Hepatocyte (in vitro differentiated cells): ENCODE results near the gene PAQR9. TPM values are rescaled to one million over a fixed set of nuclear protein-coding genes. Genes with fewer than 3 reads are reported as not detected.

Experiments
- DNase-seq: peaks from one replicate; pipeline ENCODE4 v3.0.0-alpha.2; 2016; ENCODE audit warnings: low spot score
- H2AFZ ChIP-seq: fragments of 200-600 bp; sonication (generic); 2 replicates; pipeline ENCODE4 v1.6.0; 2016; ENCODE audit warnings: antibody characterized with exemption, mild to moderate bottlenecking
- H3K27ac ChIP-seq: fragments of 200-600 bp; sonication (generic); 2 replicates; pipeline ENCODE4 v1.5.1; 2016; ENCODE audit warnings: mild to moderate bottlenecking
- H3K27me3 ChIP-seq: fragments of 200-600 bp; sonication (generic); 2 replicates; pipeline ENCODE4 v1.6.1; 2016
- H3K36me3 ChIP-seq: fragments of 200-600 bp; sonication (generic); replicated peaks from 2 replicates; pipeline ENCODE4 v1.5.1; 2016; ENCODE audit warnings: low read depth; ENCODE audit not compliant: insufficient read depth
- H3K4me1 ChIP-seq: fragments of 200-600 bp; sonication (generic); 2 replicates; pipeline ENCODE4 v1.5.1; 2016; ENCODE audit warnings: mild to moderate bottlenecking, moderate library complexity; ENCODE audit not compliant: insufficient read depth
- H3K4me2 ChIP-seq: fragments of 200-600 bp; sonication (generic); 2 replicates; pipeline ENCODE4 v1.6.0; 2016
- H3K4me3 ChIP-seq: fragments of 200-600 bp; sonication (generic); 2 replicates; pipeline ENCODE4 v1.5.1; 2016; ENCODE audit warnings: mild to moderate bottlenecking
- H3K79me2 ChIP-seq: fragments of 200-600 bp; sonication (generic); 2 replicates; pipeline ENCODE4 v1.6.0; 2017; ENCODE audit warnings: mild to moderate bottlenecking
- H3K9me2 ChIP-seq: fragments of 200-600 bp; sonication (generic); replicated peaks from 2 replicates; pipeline ENCODE4 v1.6.0; 2017; ENCODE audit warnings: mild to moderate bottlenecking; ENCODE audit not compliant: insufficient read depth
- H3K9me3 ChIP-seq: fragments of 200-600 bp; sonication (generic); 2 replicates; pipeline ENCODE4 v1.5.1; 2016; ENCODE audit warnings: low read depth, mild to moderate bottlenecking
- H4K20me1 ChIP-seq: fragments of 200-600 bp; sonication (generic); 2 replicates; pipeline ENCODE4 v1.6.0; 2016; ENCODE audit warnings: mild to moderate bottlenecking; ENCODE audit not compliant: insufficient read depth, poor library complexity, severe bottlenecking
- CTCF ChIP-seq: fragments of 200-600 bp; sonication (generic); IDR thresholded peaks from 2 replicates; pipeline ENCODE4 v1.5.1; 2016; ENCODE audit warnings: antibody characterized with exemption, mild to moderate bottlenecking; ENCODE audit not compliant: poor library complexity
- EZH2 ChIP-seq: fragments of 200-600 bp; sonication (generic); IDR thresholded peaks from 2 replicates; pipeline ENCODE4 v1.6.1; 2016; ENCODE audit warnings: antibody characterized with exemption, mild to moderate bottlenecking, borderline replicate concordance
- EZH2phosphoT487 ChIP-seq: fragments of 200-600 bp; sonication (generic); IDR thresholded peaks from one replicate; pipeline ENCODE4 v1.6.1; 2018; ENCODE audit warnings: antibody characterized with exemption, mild to moderate bottlenecking, low read depth, moderate library complexity; ENCODE audit not compliant: unreplicated experiment, severe bottlenecking
- WGBS: methylation state at CpG from one replicate; pipeline ENCODE4 v1.1.6; 2016; ENCODE audit warnings: low lambda C conversion rate; ENCODE audit errors: missing lambda C conversion rate; 5-methylcytosine and 5-hydroxymethylcytosine counted together
- polyA plus RNA-seq: library from polyadenylated mRNA; unstranded; fragments of >200 nt; fragmentation: Nextera tagmentation; extraction: Ambion mirVana; gene quantifications from 2 replicates; pipeline ENCODE4 v1.2.1, GENCODE V29; 2016
- total RNA-seq: library from RNA; depleted of rRNA; stranded (reverse); fragments of >200 nt; gene quantifications from 2 replicates; pipeline ENCODE4 v1.2.3, GENCODE V29; 2014

PAQR9 gene
- total and polyA plus RNA-seq, 2 experiments from 2014 or later: 2.9 to 3.8 TPM

GRCh38 chr3:142982038-142982773, 18.7 kb upstream of the PAQR9 start:
- Histone ChIP-seq H3K27me3 (peaks cover 10% of the 10 kb centered on the region), H3K36me3 (no peaks in the 10 kb centered on the region), H3K27ac (no peak overlapping the region), H3K4me1 (no peaks in the 10 kb centered on the region), H2AFZ (no peak overlapping the region), H3K79me2 (no peaks in the 10 kb centered on the region), H3K9me3 (no peaks in the 10 kb centered on the region), H3K4me3 (no peak overlapping the region), H4K20me1 (no peaks in the 10 kb centered on the region), H3K4me2 (no peak overlapping the region), H3K9me2 (no peaks in the 10 kb centered on the region)
- 57% methylated on average over 6 of the region's 7 CpGs for WGBS
- no peak for DNase-seq
- no peak for TF ChIP-seq EZH2phosphoT487
- no peak for TF ChIP-seq CTCF
- TF ChIP-seq EZH2: no peak

- Histone ChIP-seq H2AFZ (no peak overlapping the region), H3K27ac (no peak overlapping the region), H3K79me2 (no peaks in the 10 kb centered on the region), H3K4me2 (no peak overlapping the region), H3K27me3 (peaks cover 10% of the 10 kb centered on the region), H3K4me3 (no peak overlapping the region), H3K9me3 (no peaks in the 10 kb centered on the region), H3K4me1 (no peaks in the 10 kb centered on the region), H4K20me1 (no peaks in the 10 kb centered on the region), H3K36me3 (no peaks in the 10 kb centered on the region), H3K9me2 (no peaks in the 10 kb centered on the region)
- TF ChIP-seq EZH2: no peak
- TF ChIP-seq EZH2phosphoT487: no peak
- TF ChIP-seq CTCF: no peak
- WGBS: 69% methylated on average over 3 of the region's 3 CpGs
- no peak for DNase-seq
These were observed 17.6 kb upstream of the PAQR9 start for GRCh38 chr3:142981108-142981507.

GRCh38 chr3:142977399-142977728, 13.9 kb upstream of the PAQR9 start:
- H3K4me1 ChIP-seq: no peaks in the 10 kb centered on the region
- no peaks in the 10 kb centered on the region for H3K9me2 ChIP-seq
- H3K27ac ChIP-seq: no peak overlapping the region
- TF ChIP-seq CTCF: no peak
- no peak for TF ChIP-seq EZH2
- TF ChIP-seq EZH2phosphoT487: no peak
- no peaks in the 10 kb centered on the region for H3K9me3 ChIP-seq
- 70% methylated on average over 1 of the region's 1 CpG for WGBS
- H2AFZ ChIP-seq: no peak overlapping the region
- no peak overlapping the region for H3K4me3 ChIP-seq
- H3K4me2 ChIP-seq: no peak overlapping the region
- H4K20me1 ChIP-seq: no peaks in the 10 kb centered on the region
- no peak for DNase-seq
- H3K79me2 ChIP-seq: no peaks in the 10 kb centered on the region
- peaks cover 10% of the 10 kb centered on the region for H3K27me3 ChIP-seq
- H3K36me3 ChIP-seq: no peaks in the 10 kb centered on the region
